ENCODE results near the gene ABHD17A. TPM values are rescaled to one million over a fixed set of nuclear protein-coding genes. Genes with fewer than 3 reads are reported as not detected.

ABHD17A gene
- total and polyA plus RNA-seq, 9 of the 15 experiments (the other 6 are each of a cell fraction or from before 2014, with no cell fraction given) = 0.04 to 135 (median 21.8) TPM; not detected in 1

DNA sequence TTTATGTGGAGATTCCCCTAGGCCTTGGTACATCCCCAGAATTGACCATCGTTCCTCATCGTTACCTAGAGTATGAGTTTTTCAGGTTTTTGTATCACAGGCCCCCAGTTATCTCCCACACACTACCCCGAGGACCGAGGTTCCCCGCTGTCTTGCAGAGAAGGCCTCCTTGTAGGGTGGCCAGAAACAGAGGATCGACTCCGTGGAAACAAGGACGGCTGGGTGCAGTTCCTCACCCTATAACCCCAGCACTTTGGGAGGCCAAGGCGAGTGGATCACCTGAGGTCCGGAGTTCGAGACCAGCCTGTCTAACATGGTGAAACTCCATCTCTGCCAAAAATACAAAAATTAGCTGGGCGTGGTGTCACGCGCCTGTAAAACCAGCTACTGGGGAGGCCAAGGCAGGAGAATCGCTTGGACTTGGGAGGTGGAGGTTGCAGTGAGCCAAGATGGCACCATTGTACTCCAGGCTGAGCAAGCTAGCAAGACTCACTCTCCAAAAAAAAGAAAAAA is 20.6 kb upstream of the ABHD17A start (continued):
- TF ChIP-seq, protein P1, sequence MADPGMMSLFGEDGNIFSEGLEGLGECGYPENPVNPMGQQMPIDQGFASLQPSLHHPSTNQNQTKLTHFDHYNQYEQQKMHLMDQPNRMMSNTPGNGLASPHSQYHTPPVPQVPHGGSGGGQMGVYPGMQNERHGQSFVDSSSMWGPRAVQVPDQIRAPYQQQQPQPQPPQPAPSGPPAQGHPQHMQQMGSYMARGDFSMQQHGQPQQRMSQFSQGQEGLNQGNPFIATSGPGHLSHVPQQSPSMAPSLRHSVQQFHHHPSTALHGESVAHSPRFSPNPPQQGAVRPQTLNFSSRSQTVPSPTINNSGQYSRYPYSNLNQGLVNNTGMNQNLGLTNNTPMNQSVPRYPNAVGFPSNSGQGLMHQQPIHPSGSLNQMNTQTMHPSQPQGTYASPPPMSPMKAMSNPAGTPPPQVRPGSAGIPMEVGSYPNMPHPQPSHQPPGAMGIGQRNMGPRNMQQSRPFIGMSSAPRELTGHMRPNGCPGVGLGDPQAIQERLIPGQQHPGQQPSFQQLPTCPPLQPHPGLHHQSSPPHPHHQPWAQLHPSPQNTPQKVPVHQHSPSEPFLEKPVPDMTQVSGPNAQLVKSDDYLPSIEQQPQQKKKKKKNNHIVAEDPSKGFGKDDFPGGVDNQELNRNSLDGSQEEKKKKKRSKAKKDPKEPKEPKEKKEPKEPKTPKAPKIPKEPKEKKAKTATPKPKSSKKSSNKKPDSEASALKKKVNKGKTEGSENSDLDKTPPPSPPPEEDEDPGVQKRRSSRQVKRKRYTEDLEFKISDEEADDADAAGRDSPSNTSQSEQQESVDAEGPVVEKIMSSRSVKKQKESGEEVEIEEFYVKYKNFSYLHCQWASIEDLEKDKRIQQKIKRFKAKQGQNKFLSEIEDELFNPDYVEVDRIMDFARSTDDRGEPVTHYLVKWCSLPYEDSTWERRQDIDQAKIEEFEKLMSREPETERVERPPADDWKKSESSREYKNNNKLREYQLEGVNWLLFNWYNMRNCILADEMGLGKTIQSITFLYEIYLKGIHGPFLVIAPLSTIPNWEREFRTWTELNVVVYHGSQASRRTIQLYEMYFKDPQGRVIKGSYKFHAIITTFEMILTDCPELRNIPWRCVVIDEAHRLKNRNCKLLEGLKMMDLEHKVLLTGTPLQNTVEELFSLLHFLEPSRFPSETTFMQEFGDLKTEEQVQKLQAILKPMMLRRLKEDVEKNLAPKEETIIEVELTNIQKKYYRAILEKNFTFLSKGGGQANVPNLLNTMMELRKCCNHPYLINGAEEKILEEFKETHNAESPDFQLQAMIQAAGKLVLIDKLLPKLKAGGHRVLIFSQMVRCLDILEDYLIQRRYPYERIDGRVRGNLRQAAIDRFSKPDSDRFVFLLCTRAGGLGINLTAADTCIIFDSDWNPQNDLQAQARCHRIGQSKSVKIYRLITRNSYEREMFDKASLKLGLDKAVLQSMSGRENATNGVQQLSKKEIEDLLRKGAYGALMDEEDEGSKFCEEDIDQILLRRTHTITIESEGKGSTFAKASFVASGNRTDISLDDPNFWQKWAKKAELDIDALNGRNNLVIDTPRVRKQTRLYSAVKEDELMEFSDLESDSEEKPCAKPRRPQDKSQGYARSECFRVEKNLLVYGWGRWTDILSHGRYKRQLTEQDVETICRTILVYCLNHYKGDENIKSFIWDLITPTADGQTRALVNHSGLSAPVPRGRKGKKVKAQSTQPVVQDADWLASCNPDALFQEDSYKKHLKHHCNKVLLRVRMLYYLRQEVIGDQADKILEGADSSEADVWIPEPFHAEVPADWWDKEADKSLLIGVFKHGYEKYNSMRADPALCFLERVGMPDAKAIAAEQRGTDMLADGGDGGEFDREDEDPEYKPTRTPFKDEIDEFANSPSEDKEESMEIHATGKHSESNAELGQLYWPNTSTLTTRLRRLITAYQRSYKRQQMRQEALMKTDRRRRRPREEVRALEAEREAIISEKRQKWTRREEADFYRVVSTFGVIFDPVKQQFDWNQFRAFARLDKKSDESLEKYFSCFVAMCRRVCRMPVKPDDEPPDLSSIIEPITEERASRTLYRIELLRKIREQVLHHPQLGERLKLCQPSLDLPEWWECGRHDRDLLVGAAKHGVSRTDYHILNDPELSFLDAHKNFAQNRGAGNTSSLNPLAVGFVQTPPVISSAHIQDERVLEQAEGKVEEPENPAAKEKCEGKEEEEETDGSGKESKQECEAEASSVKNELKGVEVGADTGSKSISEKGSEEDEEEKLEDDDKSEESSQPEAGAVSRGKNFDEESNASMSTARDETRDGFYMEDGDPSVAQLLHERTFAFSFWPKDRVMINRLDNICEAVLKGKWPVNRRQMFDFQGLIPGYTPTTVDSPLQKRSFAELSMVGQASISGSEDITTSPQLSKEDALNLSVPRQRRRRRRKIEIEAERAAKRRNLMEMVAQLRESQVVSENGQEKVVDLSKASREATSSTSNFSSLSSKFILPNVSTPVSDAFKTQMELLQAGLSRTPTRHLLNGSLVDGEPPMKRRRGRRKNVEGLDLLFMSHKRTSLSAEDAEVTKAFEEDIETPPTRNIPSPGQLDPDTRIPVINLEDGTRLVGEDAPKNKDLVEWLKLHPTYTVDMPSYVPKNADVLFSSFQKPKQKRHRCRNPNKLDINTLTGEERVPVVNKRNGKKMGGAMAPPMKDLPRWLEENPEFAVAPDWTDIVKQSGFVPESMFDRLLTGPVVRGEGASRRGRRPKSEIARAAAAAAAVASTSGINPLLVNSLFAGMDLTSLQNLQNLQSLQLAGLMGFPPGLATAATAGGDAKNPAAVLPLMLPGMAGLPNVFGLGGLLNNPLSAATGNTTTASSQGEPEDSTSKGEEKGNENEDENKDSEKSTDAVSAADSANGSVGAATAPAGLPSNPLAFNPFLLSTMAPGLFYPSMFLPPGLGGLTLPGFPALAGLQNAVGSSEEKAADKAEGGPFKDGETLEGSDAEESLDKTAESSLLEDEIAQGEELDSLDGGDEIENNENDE (IDR thresholded peaks at IDR 0.05; ENCODE audit: low read depth, low read length) = no peak
- TF ChIP-seq THRAP3 (IDR thresholded peaks at IDR 0.05; ENCODE audit: borderline replicate concordance) (0 out of 2 replicates have a peak, but pooled peaks have one; percentile 32), ZNF695 (CRISPR knock-in tag; IDR thresholded peaks at IDR 0.05) (no peak), U2AF2 (optimal IDR thresholded peaks at IDR 0.05; ENCODE audit: low read depth, low read length) (no peak), GABPB2 (CRISPR knock-in tag; conservative IDR thresholded peaks at IDR 0.05) (no peak), RBM22 (IDR thresholded peaks at IDR 0.05; ENCODE audit: low read depth, low read length, poor library complexity, severe bottlenecking) (no peak), CEBPG (CRISPR knock-in tag; IDR thresholded peaks at IDR 0.05) (no peak), CEBPG (tag; conservative IDR thresholded peaks at IDR 0.05 in 1 of 2, IDR thresholded peaks at IDR 0.05 in 1 of 2) (no peak), NR4A1 (CRISPR knock-in tag; IDR thresholded peaks at IDR 0.05) (no peak), NR4A1 (tag; IDR thresholded peaks at IDR 0.05) (0 out of 2 replicates have a peak, but pooled peaks have one; percentile 46), PPARD (CRISPR knock-in tag; IDR thresholded peaks at IDR 0.05) (no peak), GABPB1 (CRISPR knock-in tag; IDR thresholded peaks at IDR 0.05) (no peak; the same call in 1 of the 2 replicates), TRIM28 (IDR thresholded peaks at IDR 0.05) (no peak), KDM4B (IDR thresholded peaks at IDR 0.05; ENCODE audit: borderline replicate concordance in 2 of 2, low read depth in 1 of 2) (no peak), NCOA4 (IDR thresholded peaks at IDR 0.05; ENCODE audit: partially characterized antibody) (no peak)
- TF ChIP-seq, protein P2, sequence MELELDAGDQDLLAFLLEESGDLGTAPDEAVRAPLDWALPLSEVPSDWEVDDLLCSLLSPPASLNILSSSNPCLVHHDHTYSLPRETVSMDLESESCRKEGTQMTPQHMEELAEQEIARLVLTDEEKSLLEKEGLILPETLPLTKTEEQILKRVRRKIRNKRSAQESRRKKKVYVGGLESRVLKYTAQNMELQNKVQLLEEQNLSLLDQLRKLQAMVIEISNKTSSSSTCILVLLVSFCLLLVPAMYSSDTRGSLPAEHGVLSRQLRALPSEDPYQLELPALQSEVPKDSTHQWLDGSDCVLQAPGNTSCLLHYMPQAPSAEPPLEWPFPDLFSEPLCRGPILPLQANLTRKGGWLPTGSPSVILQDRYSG (tag; conservative IDR thresholded peaks at IDR 0.05; ENCODE audit: low read depth) = peak; percentile 50; the same call in 1 of the 2 replicates

All from K562 (cell line).